IMR-90 (cell line): ENCODE data around the gene RAP1GAP2. TPM values are rescaled to one million over a fixed set of nuclear protein-coding genes. Genes with fewer than 3 reads are reported as not detected.

Source experiments
- ATAC-seq: fragments of 200-7000 bp; cut with Tn5 transposase; 2 replicates; pipeline ENCODE4 v1.9.1; 2020; ENCODE audit warnings: low read depth, mild to moderate bottlenecking, moderate library complexity
- BruUV-seq: library from RNA; stranded (reverse); fragments of 400-500 nt; replicated peaks from 2 replicates; lab custom pipeline; 2021; lab: Mats Ljungman, UMichigan
- CTCF ChIA-PET: fragments of 300-600 bp; formaldehyde crosslinking; extraction: SDS; loops from one replicate; lab custom pipeline; 2021; ENCODE audit warnings: antibody characterized with exemption; lab: Yijun Ruan, JAX
- POLR2A ChIA-PET: fragments of 300-600 bp; sonication (Branson Sonifier 250); formaldehyde crosslinking; loops from one replicate; lab custom pipeline; 2022; ENCODE audit warnings: antibody characterized with exemption; ENCODE audit not compliant: unreplicated experiment; lab: Charles Lee
- DNase-seq: peaks from one replicate; pipeline ENCODE4 v3.0.0; 2013
- H2AFZ ChIP-seq: replicated peaks from 2 replicates; pipeline ENCODE3; 2013; ENCODE audit warnings: low read length, mild to moderate bottlenecking; ENCODE audit not compliant: poor library complexity
- H2AK5ac ChIP-seq: 2 replicates; pipeline ENCODE4 v1.6.1; 2013; ENCODE audit warnings: low read depth, low read length, inconsistent platforms
- H2AK9ac ChIP-seq: replicated peaks from 2 replicates; pipeline ENCODE3; 2013; ENCODE audit warnings: mild to moderate bottlenecking, low read depth, low read length, moderate library complexity; ENCODE audit not compliant: poor library complexity
- H2BK120ac ChIP-seq: 2 replicates; pipeline ENCODE4 v1.6.1; 2013; ENCODE audit warnings: low read depth, low read length, inconsistent platforms
- H2BK15ac ChIP-seq: 3 replicates; pipeline ENCODE4 v1.6.1; 2013; ENCODE audit warnings: low read depth, low read length, inconsistent platforms
- H2BK20ac ChIP-seq: 2 replicates; pipeline ENCODE4 v1.6.1; 2013; ENCODE audit warnings: low read depth, mild to moderate bottlenecking, inconsistent platforms, low read length, moderate library complexity
- H2BK5ac ChIP-seq: 2 replicates; pipeline ENCODE4 v1.6.1; 2013; ENCODE audit warnings: mild to moderate bottlenecking, low read depth, low read length, inconsistent platforms; ENCODE audit not compliant: poor library complexity, severe bottlenecking
- H3K14ac ChIP-seq: replicated peaks from 2 replicates; pipeline ENCODE4 v1.6.1; 2013; ENCODE audit warnings: low read depth, low read length, inconsistent platforms
- H3K18ac ChIP-seq: 2 replicates; pipeline ENCODE4 v1.6.1; 2013; ENCODE audit warnings: low read depth, low read length, control low read depth
- H3K23ac ChIP-seq: 2 replicates; pipeline ENCODE4 v1.6.1; 2013; ENCODE audit warnings: low read depth, low read length, inconsistent platforms
- H3K27ac ChIP-seq: 2 replicates; pipeline ENCODE4 v1.5.1; 2013; ENCODE audit warnings: mild to moderate bottlenecking, control low read depth, low read length; ENCODE audit not compliant: insufficient read depth
- H3K27me3 ChIP-seq: 2 replicates; pipeline ENCODE4 v1.6.1; 2013; ENCODE audit warnings: low read length; ENCODE audit not compliant: control insufficient read depth, insufficient read depth
- H3K36me3 ChIP-seq: 2 replicates; pipeline ENCODE4 v1.6.1; 2013; ENCODE audit warnings: low read length, mixed read lengths; ENCODE audit not compliant: control insufficient read depth, insufficient read depth
- H3K4ac ChIP-seq: 2 replicates; pipeline ENCODE4 v1.6.1; 2013; ENCODE audit warnings: low read depth, low read length, inconsistent platforms
- H3K4me1 ChIP-seq: 2 replicates; pipeline ENCODE4 v1.6.1; 2013; ENCODE audit warnings: low read length, mixed read lengths; ENCODE audit not compliant: control insufficient read depth, insufficient read depth
- H3K4me2 ChIP-seq: 2 replicates; pipeline ENCODE4 v1.6.1; 2013; ENCODE audit warnings: low read depth, mild to moderate bottlenecking, control low read depth, low read length, moderate library complexity
- H3K4me3 ChIP-seq: 2 replicates; pipeline ENCODE4 v1.5.1; 2013; ENCODE audit warnings: low read depth, mild to moderate bottlenecking, control low read depth, low read length, moderate library complexity; ENCODE audit not compliant: insufficient read depth
- H3K56ac ChIP-seq: 2 replicates; pipeline ENCODE4 v1.6.1; 2013; ENCODE audit warnings: low read length, inconsistent platforms; ENCODE audit not compliant: insufficient read depth; ENCODE audit errors: extremely low read depth
- H3K79me1 ChIP-seq, 2 experiments: 2 replicates each; pipeline ENCODE4 v1.6.1; 2013; ENCODE audit warnings: low read length in 2 of 2, inconsistent platforms in 1 of 2, low read depth in 1 of 2
- H3K9ac ChIP-seq: 2 replicates; pipeline ENCODE4 v1.6.1; 2013; ENCODE audit warnings: low read depth, low read length, control low read depth
- H3K9me1 ChIP-seq: 2 replicates; pipeline ENCODE4 v1.6.1; 2013; ENCODE audit warnings: low read length, inconsistent platforms; ENCODE audit not compliant: insufficient read depth
- H3K9me3 ChIP-seq: 2 replicates; pipeline ENCODE4 v1.6.1; 2013; ENCODE audit warnings: low read length; ENCODE audit not compliant: control insufficient read depth, insufficient read depth
- H4K20me1 ChIP-seq: 2 replicates; pipeline ENCODE4 v1.6.1; 2013; ENCODE audit warnings: low read length, inconsistent platforms; ENCODE audit not compliant: insufficient read depth
- H4K5ac ChIP-seq: 2 replicates; pipeline ENCODE4 v1.6.1; 2013; ENCODE audit warnings: mild to moderate bottlenecking, low read depth, low read length, control low read depth
- H4K8ac ChIP-seq, 2 experiments: 2 replicates each; pipeline ENCODE4 v1.6.1; 2013; ENCODE audit warnings: low read depth in 2 of 2, low read length in 2 of 2, control low read depth in 1 of 2, inconsistent platforms in 1 of 2
- H4K91ac ChIP-seq: 2 replicates; pipeline ENCODE4 v1.6.1; 2013; ENCODE audit warnings: low read depth, low read length, inconsistent platforms; ENCODE audit not compliant: insufficient read depth
- BHLHE40 ChIP-seq: fragments of 150-350 bp; IDR thresholded peaks from 2 replicates; pipeline ENCODE4 v1.6.1; 2016; ENCODE audit warnings: mild to moderate bottlenecking, low read depth, low read length
- CHD1 ChIP-seq: IDR thresholded peaks from 2 replicates; pipeline ENCODE4 v1.6.1; 2012; ENCODE audit warnings: low read depth, low read length, improper control_type of control experiment
- RAD21 ChIP-seq: IDR thresholded peaks from 2 replicates; pipeline ENCODE4 v1.6.1; 2012; ENCODE audit warnings: low read length, improper control_type of control experiment
- RCOR1 ChIP-seq: IDR thresholded peaks from 2 replicates; pipeline ENCODE4 v1.6.1; 2012; ENCODE audit warnings: mild to moderate bottlenecking, low read length, improper control_type of control experiment; ENCODE audit not compliant: insufficient replicate concordance
- RFX5 ChIP-seq: IDR thresholded peaks from 2 replicates; pipeline ENCODE4 v1.8.0; 2012; ENCODE audit warnings: low read depth, mild to moderate bottlenecking, low read length, moderate library complexity
- WGBS, 2 experiments: methylation state at CpG; one replicate each; pipeline versions ENCODE4 v1.1.5 to v1.1.7; 2013; ENCODE audit warnings: missing lambda C conversion rate in 2 of 2; ENCODE audit not compliant: insufficient read length in 1 of 2; ENCODE audit errors: extremely low coverage in 2 of 2; 5-methylcytosine and 5-hydroxymethylcytosine counted together
- dilution Hi-C: fragments of 300-500 bp; cut with HindIII; formaldehyde crosslinking; loops from one replicate; pipeline ENCODE4 v1.14.3; 2018; ENCODE audit warnings: low sequenced_read_pairs; ENCODE audit not compliant: unreplicated experiment
- in situ Hi-C: fragments of 300-500 bp; cut with MboI; formaldehyde crosslinking; loops from 3 replicates; pipeline ENCODE4 v1.14.3; 2019; ENCODE audit warnings: low sequenced_read_pairs, inconsistent platforms, mixed read lengths
- intact Hi-C: fragments of 100-400 bp; cut with micrococcal nuclease; formaldehyde crosslinking; loops from 2 replicates; pipeline ENCODE4 v1.10.0; 2022
- polyA plus RNA-seq, 3 experiments: library from polyadenylated mRNA; depleted of rRNA; stranded (reverse); fragments of >200 nt; gene quantifications; 2 replicates each; pipeline ENCODE4 v1.2.3, GENCODE V29; 2012; ENCODE audit warnings: low replicate concordance in 1 of 3
- total RNA-seq: library from RNA; depleted of rRNA; stranded (reverse); fragments of >200 nt; gene quantifications from 2 replicates; pipeline ENCODE4 v1.2.3, GENCODE V29; 2012

The RAP1GAP2 gene
- total and polyA plus RNA-seq, 2 of the 4 experiments (the other 2 are of a cell fraction), result 5.7 to 7.5 TPM

DNA sequence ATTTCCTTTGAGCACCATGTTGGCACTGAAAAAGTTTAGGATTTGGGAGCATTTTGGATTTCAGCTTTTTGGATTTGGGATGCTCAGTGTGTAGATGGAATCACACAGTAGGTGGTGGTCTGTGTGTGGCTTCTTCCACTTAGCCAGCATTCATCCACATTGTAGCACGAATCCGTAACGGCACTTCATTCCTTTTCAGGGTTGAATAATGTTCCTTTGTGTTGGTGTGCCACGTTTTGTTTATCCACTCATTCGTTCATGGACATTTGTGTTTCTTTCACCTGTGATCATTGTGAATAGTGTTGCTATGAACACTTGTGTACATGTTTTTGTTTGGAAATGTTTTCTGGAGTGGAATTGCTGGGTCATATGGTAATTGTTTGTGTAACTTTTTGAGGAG lies 85.1 kb downstream of the RAP1GAP2 start:
- Histone ChIP-seq H2AK5ac (no peak overlapping the region), H2BK5ac (no peak overlapping the region), H3K4ac (no peak overlapping the region), H3K9ac (no peak overlapping the region), H3K4me2 (no peak overlapping the region), H3K18ac (no peak overlapping the region), H2AK9ac (no peak overlapping the region), H4K5ac (no peak overlapping the region), H2BK120ac (no peak overlapping the region), H3K27ac (no peak overlapping the region), H2BK15ac (no peak overlapping the region), H2BK20ac (no peak overlapping the region), H2AFZ (no peak overlapping the region), H3K4me1 (peaks cover 3% of the 10 kb centered on the region; the same call in 1 of the 2 replicates), H3K9me3 (no peaks in the 10 kb centered on the region), H3K36me3 (no peaks in the 10 kb centered on the region), H3K79me1 (peaks cover 4 to 12% of the 10 kb centered on the region in 2 experiments; a peak in 3 of 4 replicates), H4K8ac (no peak overlapping the region), H3K14ac (no peak overlapping the region), H3K4me3 (no peak overlapping the region), H4K20me1 (peaks cover 6% of the 10 kb centered on the region), H3K56ac (no peak overlapping the region), H4K91ac (no peak overlapping the region), H3K27me3 (no peaks in the 10 kb centered on the region), H3K9me1 (no peaks in the 10 kb centered on the region), H3K23ac (no peak overlapping the region)
- no peak for DNase-seq
- ChIA-PET CTCF (no interaction called here), POLR2A (no interaction called here)
- no CpG with 5 or more reads among the region's 5 CpGs for WGBS, 2 experiments
- no peak for ATAC-seq
- in situ Hi-C loops, result no loop called here
- no peak for TF ChIP-seq RFX5
- no peak for TF ChIP-seq RAD21
- no peak for TF ChIP-seq CHD1
- no peak for TF ChIP-seq BHLHE40
- TF ChIP-seq RCOR1, result no peak
- dilution Hi-C loops, result no loop called here
- intact Hi-C loops, result no loop called here
- no TSS peak for BruUV-seq
